NB4 (cell line): ENCODE measurements around the gene SWT1.

Experiments used
- POLR2A ChIP-seq: IDR thresholded peaks from 2 replicates; pipeline ENCODE4 v1.6.1; 2011; ENCODE audit warnings: mild to moderate bottlenecking; ENCODE audit not compliant: insufficient read length; ENCODE audit errors: extremely low read depth
- TF ChIP-seq, protein P1 (sequence below): IDR thresholded peaks from 2 replicates; pipeline ENCODE4 v1.6.1; 2011; ENCODE audit warnings: low read depth, low read length
- TF ChIP-seq, protein P2 (sequence below): IDR thresholded peaks from one replicate; pipeline ENCODE4 v1.5.1; 2012; ENCODE audit warnings: low read depth, low read length

DNA sequence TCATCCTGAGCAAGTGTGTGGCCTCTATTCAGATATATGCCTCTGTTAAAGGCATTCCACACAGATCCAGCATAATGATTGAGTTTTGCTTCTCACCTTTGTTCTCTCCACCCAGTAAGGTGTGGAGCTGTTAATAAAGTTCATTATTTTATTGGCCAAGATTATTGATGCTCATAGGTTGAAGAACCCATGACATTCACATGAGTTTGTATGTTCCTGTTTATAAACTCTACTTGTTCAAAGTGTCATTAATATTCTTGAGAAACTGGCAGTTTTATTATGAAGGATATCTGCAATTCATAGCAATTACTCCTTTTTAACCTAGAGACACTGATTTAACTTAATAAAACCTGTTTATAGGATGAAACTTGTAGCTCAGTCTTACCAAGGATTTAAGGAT, 138.1 kb downstream of the SWT1 start:
- TF ChIP-seq, protein P1, sequence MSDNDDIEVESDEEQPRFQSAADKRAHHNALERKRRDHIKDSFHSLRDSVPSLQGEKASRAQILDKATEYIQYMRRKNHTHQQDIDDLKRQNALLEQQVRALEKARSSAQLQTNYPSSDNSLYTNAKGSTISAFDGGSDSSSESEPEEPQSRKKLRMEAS = no peak
- TF ChIP-seq, protein P2, sequence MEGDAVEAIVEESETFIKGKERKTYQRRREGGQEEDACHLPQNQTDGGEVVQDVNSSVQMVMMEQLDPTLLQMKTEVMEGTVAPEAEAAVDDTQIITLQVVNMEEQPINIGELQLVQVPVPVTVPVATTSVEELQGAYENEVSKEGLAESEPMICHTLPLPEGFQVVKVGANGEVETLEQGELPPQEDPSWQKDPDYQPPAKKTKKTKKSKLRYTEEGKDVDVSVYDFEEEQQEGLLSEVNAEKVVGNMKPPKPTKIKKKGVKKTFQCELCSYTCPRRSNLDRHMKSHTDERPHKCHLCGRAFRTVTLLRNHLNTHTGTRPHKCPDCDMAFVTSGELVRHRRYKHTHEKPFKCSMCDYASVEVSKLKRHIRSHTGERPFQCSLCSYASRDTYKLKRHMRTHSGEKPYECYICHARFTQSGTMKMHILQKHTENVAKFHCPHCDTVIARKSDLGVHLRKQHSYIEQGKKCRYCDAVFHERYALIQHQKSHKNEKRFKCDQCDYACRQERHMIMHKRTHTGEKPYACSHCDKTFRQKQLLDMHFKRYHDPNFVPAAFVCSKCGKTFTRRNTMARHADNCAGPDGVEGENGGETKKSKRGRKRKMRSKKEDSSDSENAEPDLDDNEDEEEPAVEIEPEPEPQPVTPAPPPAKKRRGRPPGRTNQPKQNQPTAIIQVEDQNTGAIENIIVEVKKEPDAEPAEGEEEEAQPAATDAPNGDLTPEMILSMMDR = no peak
- no peak for TF ChIP-seq POLR2A
